ENCODE measurements around the gene OR11A1. TPM values are rescaled to one million over a fixed set of nuclear protein-coding genes. Genes with fewer than 3 reads are reported as not detected.

OR11A1 gene
- total RNA-seq, 1 donor = not detected

DNA sequence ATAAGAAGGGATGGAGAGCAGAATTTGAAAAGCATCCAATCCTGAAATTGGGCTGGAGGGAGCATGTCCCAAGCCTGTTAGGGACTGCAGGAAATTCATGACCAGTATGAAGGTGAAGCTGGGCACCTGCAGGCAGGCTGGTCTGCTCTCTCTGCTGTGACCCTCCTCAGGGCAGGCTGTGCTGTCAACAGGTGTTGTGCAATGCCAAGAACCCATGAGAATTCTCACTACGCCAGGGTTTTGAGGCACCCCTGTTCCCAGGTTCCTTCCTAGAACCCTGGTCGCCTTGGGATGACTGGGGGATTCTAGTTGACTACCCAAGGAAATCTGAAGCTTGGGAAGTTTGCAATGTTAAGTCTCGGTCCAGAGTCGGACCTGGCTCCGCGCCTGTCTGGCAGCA lies 44.2 kb upstream of the OR11A1 start:
- TF ChIP-seq, protein P1, sequence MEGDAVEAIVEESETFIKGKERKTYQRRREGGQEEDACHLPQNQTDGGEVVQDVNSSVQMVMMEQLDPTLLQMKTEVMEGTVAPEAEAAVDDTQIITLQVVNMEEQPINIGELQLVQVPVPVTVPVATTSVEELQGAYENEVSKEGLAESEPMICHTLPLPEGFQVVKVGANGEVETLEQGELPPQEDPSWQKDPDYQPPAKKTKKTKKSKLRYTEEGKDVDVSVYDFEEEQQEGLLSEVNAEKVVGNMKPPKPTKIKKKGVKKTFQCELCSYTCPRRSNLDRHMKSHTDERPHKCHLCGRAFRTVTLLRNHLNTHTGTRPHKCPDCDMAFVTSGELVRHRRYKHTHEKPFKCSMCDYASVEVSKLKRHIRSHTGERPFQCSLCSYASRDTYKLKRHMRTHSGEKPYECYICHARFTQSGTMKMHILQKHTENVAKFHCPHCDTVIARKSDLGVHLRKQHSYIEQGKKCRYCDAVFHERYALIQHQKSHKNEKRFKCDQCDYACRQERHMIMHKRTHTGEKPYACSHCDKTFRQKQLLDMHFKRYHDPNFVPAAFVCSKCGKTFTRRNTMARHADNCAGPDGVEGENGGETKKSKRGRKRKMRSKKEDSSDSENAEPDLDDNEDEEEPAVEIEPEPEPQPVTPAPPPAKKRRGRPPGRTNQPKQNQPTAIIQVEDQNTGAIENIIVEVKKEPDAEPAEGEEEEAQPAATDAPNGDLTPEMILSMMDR (IDR thresholded peaks at IDR 0.05; ENCODE audit: insufficient read depth, low read depth, low read length) = no peak
- no peak for DNase-seq (ENCODE audit: low read depth)
- H3K4me3 ChIP-seq (ENCODE audit: low read depth, low read length) = no peak overlapping the region

DNA sequence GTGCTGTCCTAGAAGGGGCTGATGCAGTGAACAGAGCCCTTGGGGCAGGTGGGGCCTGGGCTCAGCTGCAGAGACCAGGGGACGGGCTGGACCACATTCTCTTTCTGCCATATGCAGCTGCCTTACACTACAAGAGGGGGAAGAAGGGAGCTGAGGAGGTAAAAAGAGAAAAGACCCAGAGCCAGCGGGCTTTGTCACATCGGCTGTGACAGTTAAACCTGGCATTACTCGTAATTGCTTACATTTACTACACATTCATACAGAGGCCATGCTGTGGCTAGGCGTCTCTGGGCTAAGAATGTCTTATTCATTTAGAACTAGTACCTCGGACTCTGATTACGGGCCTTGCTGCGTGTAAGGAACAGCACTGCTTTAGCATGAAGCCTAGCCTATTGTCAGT lies 43.7 kb upstream of the OR11A1 start:
- H3K4me3 ChIP-seq (ENCODE audit: low read depth, low read length) = no peak overlapping the region
- no peak for DNase-seq (ENCODE audit: low read depth)
- TF ChIP-seq, protein P1 (IDR thresholded peaks at IDR 0.05; ENCODE audit: insufficient read depth, low read depth, low read length) = no peak

DNA sequence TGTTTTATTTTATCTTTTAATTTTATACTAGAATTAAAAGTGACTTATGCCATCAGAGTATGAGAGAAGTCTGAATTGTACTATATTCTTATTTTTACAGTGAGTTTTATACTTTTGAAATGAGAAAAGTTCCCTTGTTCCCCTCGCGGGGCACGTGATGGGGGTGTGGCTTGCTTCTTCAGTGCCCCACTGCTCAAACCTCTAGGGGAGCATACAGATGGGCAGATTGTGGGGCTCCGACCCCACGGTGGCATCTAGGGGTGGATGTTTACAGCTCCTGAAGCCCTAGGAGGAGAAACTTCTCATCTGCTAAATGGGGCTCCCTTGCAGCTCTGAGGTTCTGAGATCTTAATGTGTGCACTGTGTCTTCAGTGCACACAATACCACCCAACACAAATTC lies 42.8 kb upstream of the OR11A1 start:
- H3K4me3 ChIP-seq (ENCODE audit: low read depth, low read length) = no peak overlapping the region
- DNase-seq (ENCODE audit: low read depth) = no peak
- TF ChIP-seq, protein P1 (IDR thresholded peaks at IDR 0.05; ENCODE audit: insufficient read depth, low read depth, low read length) = no peak

DNA sequence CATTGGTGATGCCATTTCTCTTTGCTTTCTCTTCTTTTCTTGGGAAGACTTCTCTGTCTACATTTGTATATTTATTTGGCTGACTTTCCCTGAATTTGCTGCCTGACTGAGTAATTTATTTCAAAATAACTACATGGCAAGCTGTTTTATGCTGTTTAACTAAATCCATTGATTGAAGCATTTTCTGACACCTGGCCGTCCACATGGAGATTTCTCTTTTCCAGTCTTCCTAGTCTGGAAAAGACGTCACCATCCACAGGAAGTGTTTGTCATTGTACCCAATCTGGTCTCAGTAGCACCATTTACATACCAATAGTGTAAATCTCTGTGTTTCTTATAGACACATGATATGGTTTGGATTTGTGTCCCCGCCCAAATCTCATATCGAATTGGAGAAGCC lies 40.1 kb upstream of the OR11A1 start:
- no peak overlapping the region for H3K4me3 ChIP-seq (ENCODE audit: low read depth, low read length)
- TF ChIP-seq, protein P1 (IDR thresholded peaks at IDR 0.05; ENCODE audit: insufficient read depth, low read depth, low read length) = no peak

DNA sequence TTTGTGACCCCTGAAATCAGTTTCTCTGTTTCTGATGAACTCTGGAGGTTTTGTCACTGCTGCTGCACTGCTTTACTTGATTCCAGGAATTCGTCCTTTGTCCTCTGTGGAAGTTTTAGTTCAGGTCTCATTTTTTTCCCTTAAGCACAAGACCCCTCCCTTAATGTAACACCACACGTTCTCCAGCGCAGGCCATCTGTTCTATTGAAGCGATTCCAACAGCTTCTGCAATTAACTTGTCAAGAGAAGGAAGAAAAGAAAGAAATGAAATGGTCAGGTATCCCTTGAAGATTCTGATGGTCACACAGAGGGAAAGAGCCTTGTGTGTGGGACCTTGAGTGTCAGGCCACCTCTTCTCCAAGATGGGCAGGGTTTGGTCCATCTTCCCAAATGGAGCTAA lies 38.7 kb upstream of the OR11A1 start:
- no peak for DNase-seq (ENCODE audit: low read depth)
- TF ChIP-seq, protein P1 (IDR thresholded peaks at IDR 0.05; ENCODE audit: insufficient read depth, low read depth, low read length) = no peak
- no peak overlapping the region for H3K4me3 ChIP-seq (ENCODE audit: low read depth, low read length)

More for the DNA sequence above, 40.1 kb upstream of the OR11A1 start:
- DNase-seq (ENCODE audit: low read depth) = no peak

DNA sequence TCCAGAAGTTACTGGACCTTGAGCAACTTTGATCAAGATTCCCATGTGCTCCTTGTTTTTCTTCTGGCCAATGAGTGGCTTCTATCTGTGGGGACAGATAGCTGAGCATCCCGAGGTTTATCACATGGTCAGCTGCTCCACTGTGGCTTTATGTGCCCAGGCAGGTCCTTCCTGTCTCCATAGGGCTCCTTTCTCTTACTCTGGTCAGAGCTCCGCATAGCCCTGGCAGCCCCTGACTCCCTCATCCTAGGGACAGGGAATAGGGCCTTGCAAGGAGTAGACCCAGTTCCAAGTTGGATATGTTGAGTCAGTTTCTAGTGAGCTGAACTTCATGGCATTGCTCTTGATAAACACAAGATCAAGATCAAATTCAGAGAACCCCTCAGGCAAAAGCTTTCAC lies 37.3 kb upstream of the OR11A1 start:
- no peak overlapping the region for H3K4me3 ChIP-seq (ENCODE audit: low read depth, low read length)
- TF ChIP-seq, protein P1 (IDR thresholded peaks at IDR 0.05; ENCODE audit: insufficient read depth, low read depth, low read length) = no peak
- DNase-seq (ENCODE audit: low read depth) = no peak

DNA sequence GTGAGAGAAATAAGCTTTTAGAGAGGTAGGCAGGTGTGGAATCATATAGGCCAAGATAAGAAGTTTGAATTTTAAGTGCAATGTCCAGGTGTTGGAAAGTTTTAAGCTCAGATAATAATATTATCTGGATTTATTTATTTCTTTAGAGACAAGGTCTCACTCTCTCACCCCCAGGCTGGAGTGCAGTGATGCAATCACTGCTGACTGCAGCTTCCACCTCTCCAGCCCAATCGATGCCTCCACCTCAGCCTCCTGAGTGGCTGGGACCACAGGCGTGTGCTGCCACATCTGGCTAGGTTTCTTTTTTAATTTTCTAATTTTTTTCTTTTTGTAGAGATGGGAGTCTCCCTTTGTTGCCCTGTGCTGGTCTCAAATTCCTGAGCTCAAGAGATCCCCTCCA lies 36.4 kb upstream of the OR11A1 start:
- no peak overlapping the region for H3K4me3 ChIP-seq (ENCODE audit: low read depth, low read length)
- TF ChIP-seq, protein P1 (IDR thresholded peaks at IDR 0.05; ENCODE audit: insufficient read depth, low read depth, low read length) = no peak
- no peak for DNase-seq (ENCODE audit: low read depth)

All from fibroblast of villous mesenchyme (primary cell).